GM21360 (cell line): ENCODE results near the gene CPEB1.
A peak's percentile ranks its signal among the peaks of the same experiment; 100 is the strongest.
"Not testable (repeated sequence)": the region's sequence is repeated elsewhere in the genome, so short reads cannot be mapped to it uniquely, and the experiment has no call there.

Experiments used
- ATAC-seq: cut with Tn5 transposase; IDR thresholded peaks from one replicate; pipeline ENCODE4 v1.9.1; 2021; ENCODE audit warnings: mild to moderate bottlenecking, moderate library complexity; ENCODE audit not compliant: unreplicated experiment

Gene CPEB1

GRCh38 chr15:82548700-82549099, 98.5 kb downstream of the CPEB1 start:
- ATAC-seq, result no peak

- ATAC-seq, result no peak
Observed at GRCh38 chr15:82545478-82545877, 101.7 kb downstream of the CPEB1 start.

- ATAC-seq, result no peak
Observed at GRCh38 chr15:82545002-82545401, 102.2 kb downstream of the CPEB1 start.

GRCh38 chr15:82544431-82544830, 102.7 kb downstream of the CPEB1 start:
- ATAC-seq, result no peak

- no peak for ATAC-seq
Observed at GRCh38 chr15:82543160-82543559, 104.0 kb downstream of the CPEB1 start.

- ATAC-seq, result no peak
Observed at GRCh38 chr15:82540984-82541431, 106.2 kb downstream of the CPEB1 start.

- peak; percentile 88 for ATAC-seq
Observed at GRCh38 chr15:82540055-82540983, 106.8 kb downstream of the CPEB1 start, which contains the start of gene RPS17. RPS17 (minus strand) TSS chr15:82540457; CDS start chr15:82540428, 29 bp downstream.

- no peak for ATAC-seq
Observed at GRCh38 chr15:82539691-82540054, 107.5 kb downstream of the CPEB1 start.

GRCh38 chr15:82538961-82539690, 108.0 kb downstream of the CPEB1 start:
- no peak for ATAC-seq

GRCh38 chr15:82537351-82537908, 109.7 kb downstream of the CPEB1 start:
- ATAC-seq, result no peak

GRCh38 chr15:82536409-82537350, 110.5 kb downstream of the CPEB1 start:
- no peak for ATAC-seq

GRCh38 chr15:82535566-82536408, 111.4 kb downstream of the CPEB1 start:
- ATAC-seq, result no peak

- not testable (repeated sequence) for ATAC-seq
Observed at GRCh38 chr15:82535151-82535550, 112.0 kb downstream of the CPEB1 start.

- not testable (repeated sequence) for ATAC-seq
Observed at GRCh38 chr15:82534457-82534861, 112.7 kb downstream of the CPEB1 start.

GRCh38 chr15:82533801-82534200, 113.4 kb downstream of the CPEB1 start:
- no peak for ATAC-seq

GRCh38 chr15:82532991-82533481, 114.1 kb downstream of the CPEB1 start:
- ATAC-seq, result no peak

- ATAC-seq, result no peak
Observed at GRCh38 chr15:82532383-82532990, 114.7 kb downstream of the CPEB1 start.

- no peak for ATAC-seq
Observed at GRCh38 chr15:82531496-82532382, 115.4 kb downstream of the CPEB1 start.
